ENCODE data around the gene JDP2. TPM values are rescaled to one million over a fixed set of nuclear protein-coding genes. Genes with fewer than 3 reads are reported as not detected.

Gene JDP2
- total and polyA plus RNA-seq, 4 donors: 13.8 to 30.4 (median 24.0) TPM

- H3K27me3 ChIP-seq (ENCODE audit: control insufficient read depth, insufficient read depth, low read length): no peaks in the 10 kb centered on the region
- DNase-seq (ENCODE audit: low read depth in 4 of 6, low spot score in 6 of 6): no peak
- no peak overlapping the region for H3K4me3 ChIP-seq (ENCODE audit: low read depth, low read length)
- H3K27ac ChIP-seq (ENCODE audit: low read depth, low read length): peak overlapping the region; percentile 22
- H3K36me3 ChIP-seq (ENCODE audit: control insufficient read depth, insufficient read depth, low read length): peaks cover 31% of the 10 kb centered on the region
- peaks cover 6% of the 10 kb centered on the region for H3K4me1 ChIP-seq (ENCODE audit: control insufficient read depth, insufficient read depth, low read length)
- 71% methylated on average over 3 of the region's 6 CpGs for WGBS (ENCODE audit: insufficient coverage)
- no peaks in the 10 kb centered on the region for H3K9me3 ChIP-seq (ENCODE audit: control insufficient read depth, insufficient read depth, low read length)
Observed at GRCh38 chr14:75441728-75442127, 13.9 kb downstream of the JDP2 start.

GRCh38 chr14:75442166-75442565, 14.3 kb downstream of the JDP2 start:
- DNase-seq (ENCODE audit: low read depth in 4 of 6, low spot score in 6 of 6): no peak
- Histone ChIP-seq H3K27ac (ENCODE audit: low read depth, low read length) (no peak overlapping the region), H3K9me3 (ENCODE audit: control insufficient read depth, insufficient read depth, low read length) (no peaks in the 10 kb centered on the region), H3K4me3 (ENCODE audit: low read depth, low read length) (no peak overlapping the region), H3K36me3 (ENCODE audit: control insufficient read depth, insufficient read depth, low read length) (peaks cover 31% of the 10 kb centered on the region), H3K27me3 (ENCODE audit: control insufficient read depth, insufficient read depth, low read length) (no peaks in the 10 kb centered on the region), H3K4me1 (ENCODE audit: control insufficient read depth, insufficient read depth, low read length) (peaks cover 6% of the 10 kb centered on the region)
- whole genome bisulfite sequencing (ENCODE audit: insufficient coverage): 97% methylated on average over 3 of the region's 4 CpGs

- WGBS (ENCODE audit: insufficient coverage): 76% methylated on average over 7 of the region's 8 CpGs
- no peaks in the 10 kb centered on the region for H3K27me3 ChIP-seq (ENCODE audit: control insufficient read depth, insufficient read depth, low read length)
- no peaks in the 10 kb centered on the region for H3K9me3 ChIP-seq (ENCODE audit: control insufficient read depth, insufficient read depth, low read length)
- H3K27ac ChIP-seq (ENCODE audit: low read depth, low read length): no peak overlapping the region
- peaks cover 30% of the 10 kb centered on the region for H3K36me3 ChIP-seq (ENCODE audit: control insufficient read depth, insufficient read depth, low read length)
- no peak for DNase-seq (ENCODE audit: low read depth in 4 of 6, low spot score in 6 of 6)
- H3K4me1 ChIP-seq (ENCODE audit: control insufficient read depth, insufficient read depth, low read length): peaks cover 6% of the 10 kb centered on the region
- no peak overlapping the region for H3K4me3 ChIP-seq (ENCODE audit: low read depth, low read length)
Observed at GRCh38 chr14:75442642-75443041, 14.8 kb downstream of the JDP2 start.

- Histone ChIP-seq H3K27me3 (ENCODE audit: control insufficient read depth, insufficient read depth, low read length) (no peaks in the 10 kb centered on the region), H3K9me3 (ENCODE audit: control insufficient read depth, insufficient read depth, low read length) (no peaks in the 10 kb centered on the region), H3K4me3 (ENCODE audit: low read depth, low read length) (no peak overlapping the region), H3K36me3 (ENCODE audit: control insufficient read depth, insufficient read depth, low read length) (peaks cover 23% of the 10 kb centered on the region), H3K27ac (ENCODE audit: low read depth, low read length) (no peak overlapping the region), H3K4me1 (ENCODE audit: control insufficient read depth, insufficient read depth, low read length) (peaks cover 6% of the 10 kb centered on the region)
- 100% methylated on average over 1 of the region's 7 CpGs for WGBS (ENCODE audit: insufficient coverage)
- DNase-seq (ENCODE audit: low read depth in 4 of 6, low spot score in 6 of 6): peak in 1 of 6 donors; percentile 84
Observed at GRCh38 chr14:75443203-75443969, 15.6 kb downstream of the JDP2 start.

- WGBS (ENCODE audit: insufficient coverage): 90% methylated on average over 2 of the region's 6 CpGs
- Histone ChIP-seq H3K36me3 (ENCODE audit: control insufficient read depth, insufficient read depth, low read length) (peaks cover 12% of the 10 kb centered on the region), H3K27ac (ENCODE audit: low read depth, low read length) (no peak overlapping the region), H3K9me3 (ENCODE audit: control insufficient read depth, insufficient read depth, low read length) (no peaks in the 10 kb centered on the region), H3K4me1 (ENCODE audit: control insufficient read depth, insufficient read depth, low read length) (peaks cover 16% of the 10 kb centered on the region), H3K4me3 (ENCODE audit: low read depth, low read length) (no peak overlapping the region), H3K27me3 (ENCODE audit: control insufficient read depth, insufficient read depth, low read length) (no peaks in the 10 kb centered on the region)
- no peak for DNase-seq (ENCODE audit: low read depth in 4 of 6, low spot score in 6 of 6)
Observed at GRCh38 chr14:75445236-75445635, 17.4 kb downstream of the JDP2 start.

GRCh38 chr14:75445963-75446362, 18.1 kb downstream of the JDP2 start:
- H3K27ac ChIP-seq (ENCODE audit: low read depth, low read length): no peak overlapping the region
- H3K36me3 ChIP-seq (ENCODE audit: control insufficient read depth, insufficient read depth, low read length): peaks cover 7% of the 10 kb centered on the region
- H3K4me1 ChIP-seq (ENCODE audit: control insufficient read depth, insufficient read depth, low read length): peaks cover 18% of the 10 kb centered on the region
- no peak for DNase-seq (ENCODE audit: low read depth in 4 of 6, low spot score in 6 of 6)
- H3K27me3 ChIP-seq (ENCODE audit: control insufficient read depth, insufficient read depth, low read length): no peaks in the 10 kb centered on the region
- no CpG with 5 or more reads among the region's 3 CpGs for WGBS (ENCODE audit: insufficient coverage)
- H3K4me3 ChIP-seq (ENCODE audit: low read depth, low read length): no peak overlapping the region
- H3K9me3 ChIP-seq (ENCODE audit: control insufficient read depth, insufficient read depth, low read length): no peaks in the 10 kb centered on the region

GRCh38 chr14:75446447-75446846, 18.6 kb downstream of the JDP2 start:
- H3K4me1 ChIP-seq (ENCODE audit: control insufficient read depth, insufficient read depth, low read length): peaks cover 21% of the 10 kb centered on the region
- no peak overlapping the region for H3K27ac ChIP-seq (ENCODE audit: low read depth, low read length)
- peaks cover 9% of the 10 kb centered on the region for H3K36me3 ChIP-seq (ENCODE audit: control insufficient read depth, insufficient read depth, low read length)
- H3K4me3 ChIP-seq (ENCODE audit: low read depth, low read length): no peak overlapping the region
- H3K9me3 ChIP-seq (ENCODE audit: control insufficient read depth, insufficient read depth, low read length): no peaks in the 10 kb centered on the region
- no peaks in the 10 kb centered on the region for H3K27me3 ChIP-seq (ENCODE audit: control insufficient read depth, insufficient read depth, low read length)
- no peak for DNase-seq (ENCODE audit: low read depth in 4 of 6, low spot score in 6 of 6)

- no peak overlapping the region for H3K4me3 ChIP-seq (ENCODE audit: low read depth, low read length)
- WGBS (ENCODE audit: insufficient coverage): 100% methylated on average over 1 of the region's 1 CpG
- peaks cover 11% of the 10 kb centered on the region for H3K36me3 ChIP-seq (ENCODE audit: control insufficient read depth, insufficient read depth, low read length)
- no peaks in the 10 kb centered on the region for H3K27me3 ChIP-seq (ENCODE audit: control insufficient read depth, insufficient read depth, low read length)
- no peaks in the 10 kb centered on the region for H3K9me3 ChIP-seq (ENCODE audit: control insufficient read depth, insufficient read depth, low read length)
- no peak overlapping the region for H3K27ac ChIP-seq (ENCODE audit: low read depth, low read length)
- H3K4me1 ChIP-seq (ENCODE audit: control insufficient read depth, insufficient read depth, low read length): peaks cover 38% of the 10 kb centered on the region
- no peak for DNase-seq (ENCODE audit: low read depth in 4 of 6, low spot score in 6 of 6)
Observed at GRCh38 chr14:75448209-75448608, 20.4 kb downstream of the JDP2 start.

- H3K27me3 ChIP-seq (ENCODE audit: control insufficient read depth, insufficient read depth, low read length): no peaks in the 10 kb centered on the region
- peaks cover 14% of the 10 kb centered on the region for H3K36me3 ChIP-seq (ENCODE audit: control insufficient read depth, insufficient read depth, low read length)
- H3K9me3 ChIP-seq (ENCODE audit: control insufficient read depth, insufficient read depth, low read length): no peaks in the 10 kb centered on the region
- peak in 2 of 6 donors; percentile 35 to 77 for DNase-seq (ENCODE audit: low read depth in 4 of 6, low spot score in 6 of 6)
- H3K27ac ChIP-seq (ENCODE audit: low read depth, low read length): peak overlapping the region; percentile 20
- WGBS (ENCODE audit: insufficient coverage): no CpG with 5 or more reads among the region's 2 CpGs
- H3K4me1 ChIP-seq (ENCODE audit: control insufficient read depth, insufficient read depth, low read length): peaks cover 45% of the 10 kb centered on the region
- H3K4me3 ChIP-seq (ENCODE audit: low read depth, low read length): no peak overlapping the region
Observed at GRCh38 chr14:75449036-75449435, 21.2 kb downstream of the JDP2 start.

- Histone ChIP-seq H3K36me3 (ENCODE audit: control insufficient read depth, insufficient read depth, low read length) (peaks cover 14% of the 10 kb centered on the region), H3K4me3 (ENCODE audit: low read depth, low read length) (no peak overlapping the region), H3K27ac (ENCODE audit: low read depth, low read length) (peak overlapping the region; percentile 45), H3K27me3 (ENCODE audit: control insufficient read depth, insufficient read depth, low read length) (no peaks in the 10 kb centered on the region), H3K9me3 (ENCODE audit: control insufficient read depth, insufficient read depth, low read length) (no peaks in the 10 kb centered on the region), H3K4me1 (ENCODE audit: control insufficient read depth, insufficient read depth, low read length) (peaks cover 51% of the 10 kb centered on the region)
- peak in 2 of 6 donors; percentile 32 to 64 for DNase-seq (ENCODE audit: low read depth in 4 of 6, low spot score in 6 of 6)
- WGBS (ENCODE audit: insufficient coverage): 0% methylated on average over 1 of the region's 4 CpGs
Observed at GRCh38 chr14:75449696-75450095, 21.9 kb downstream of the JDP2 start.

Measured in spinal cord (tissue), 10 donors.